GM21390 (cell line): ENCODE results near the gene ELFN2.
"Not testable (repeated sequence)": the region's sequence is repeated elsewhere in the genome, so short reads cannot be mapped to it uniquely, and the experiment has no call there.

Experiments used
- ATAC-seq: cut with Tn5 transposase; IDR thresholded peaks from one replicate; pipeline ENCODE4 v1.9.1; 2021; ENCODE audit not compliant: unreplicated experiment

ELFN2 gene

DNA sequence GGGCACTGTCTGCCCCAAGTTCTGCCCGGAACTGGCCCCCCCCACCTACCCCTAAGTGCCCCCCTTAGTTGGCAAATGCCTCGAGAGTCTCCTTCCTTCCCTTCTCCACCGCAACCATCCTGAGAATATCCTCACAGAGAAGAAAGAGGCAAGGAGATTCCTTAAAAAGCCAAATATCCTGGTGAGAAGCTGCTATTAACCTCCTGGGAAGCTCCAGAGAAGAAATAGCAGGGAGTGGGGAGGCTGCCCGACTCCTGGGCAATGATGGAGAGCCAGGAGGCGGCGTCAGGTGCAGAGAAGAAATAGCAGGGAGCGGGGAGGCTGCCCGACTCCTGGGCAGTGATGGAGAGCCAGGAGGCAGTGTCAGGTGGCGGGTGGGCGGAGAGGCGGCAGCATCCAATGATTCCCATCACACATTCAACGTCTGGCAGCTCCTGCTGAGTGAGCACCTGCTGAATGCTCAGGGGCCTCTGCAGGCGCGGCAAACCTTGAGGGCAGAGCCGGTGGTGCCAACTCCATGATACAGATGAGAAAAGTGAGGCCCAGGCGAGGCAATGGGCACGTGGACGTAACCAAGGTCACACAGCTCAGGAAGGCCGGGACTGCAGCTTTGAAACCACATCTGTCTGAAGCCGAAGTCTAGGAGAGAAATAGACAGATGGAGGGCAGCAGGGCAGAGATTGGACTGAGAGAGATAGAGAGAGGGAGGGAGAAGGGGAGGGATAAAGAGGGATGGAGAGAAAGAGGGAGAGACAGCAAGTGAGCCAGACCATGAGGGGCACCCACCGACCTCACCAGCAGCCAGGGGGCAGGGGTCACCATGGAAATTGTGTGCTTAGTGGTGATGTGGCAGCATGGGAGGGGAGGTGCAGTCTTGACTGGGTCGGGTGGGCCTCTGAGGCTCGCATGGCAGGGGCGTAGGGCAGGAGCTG, 86.7 kb downstream of the ELFN2 start:
- ATAC-seq: no peak

DNA sequence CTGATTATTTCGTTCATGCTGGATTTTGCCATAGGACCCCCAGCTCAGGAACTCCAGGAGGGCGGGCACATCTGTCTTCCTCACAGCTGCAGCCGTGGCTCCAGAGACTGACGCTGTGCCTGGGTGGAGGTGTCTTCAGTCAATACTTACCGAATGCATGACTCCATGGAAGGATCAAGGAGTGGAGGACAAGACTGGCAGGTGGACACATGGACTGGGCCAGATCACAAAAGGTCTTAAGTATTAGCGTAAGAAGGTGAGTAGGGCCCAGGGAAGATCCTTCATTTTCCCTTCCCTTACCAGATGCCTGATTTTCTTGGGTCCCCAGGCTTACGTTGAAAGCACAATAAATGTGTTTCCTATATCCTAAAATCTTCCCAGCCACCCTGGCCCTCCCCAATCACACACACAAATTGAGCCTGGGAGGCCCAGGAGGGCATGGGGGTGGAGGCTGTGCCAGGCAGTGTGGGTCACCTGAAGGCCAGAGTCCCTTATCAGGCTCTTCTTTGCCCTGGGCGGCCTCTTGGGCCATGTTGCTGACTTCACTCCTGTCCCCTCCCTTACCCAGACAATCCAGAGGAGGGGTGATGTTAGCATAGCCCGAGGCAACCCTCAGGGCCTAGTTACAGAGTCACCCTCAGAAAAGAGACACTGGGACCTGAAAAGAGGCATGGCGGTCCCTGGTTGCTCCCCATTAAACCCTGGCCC, 88.6 kb downstream of the ELFN2 start:
- ATAC-seq: no peak

DNA sequence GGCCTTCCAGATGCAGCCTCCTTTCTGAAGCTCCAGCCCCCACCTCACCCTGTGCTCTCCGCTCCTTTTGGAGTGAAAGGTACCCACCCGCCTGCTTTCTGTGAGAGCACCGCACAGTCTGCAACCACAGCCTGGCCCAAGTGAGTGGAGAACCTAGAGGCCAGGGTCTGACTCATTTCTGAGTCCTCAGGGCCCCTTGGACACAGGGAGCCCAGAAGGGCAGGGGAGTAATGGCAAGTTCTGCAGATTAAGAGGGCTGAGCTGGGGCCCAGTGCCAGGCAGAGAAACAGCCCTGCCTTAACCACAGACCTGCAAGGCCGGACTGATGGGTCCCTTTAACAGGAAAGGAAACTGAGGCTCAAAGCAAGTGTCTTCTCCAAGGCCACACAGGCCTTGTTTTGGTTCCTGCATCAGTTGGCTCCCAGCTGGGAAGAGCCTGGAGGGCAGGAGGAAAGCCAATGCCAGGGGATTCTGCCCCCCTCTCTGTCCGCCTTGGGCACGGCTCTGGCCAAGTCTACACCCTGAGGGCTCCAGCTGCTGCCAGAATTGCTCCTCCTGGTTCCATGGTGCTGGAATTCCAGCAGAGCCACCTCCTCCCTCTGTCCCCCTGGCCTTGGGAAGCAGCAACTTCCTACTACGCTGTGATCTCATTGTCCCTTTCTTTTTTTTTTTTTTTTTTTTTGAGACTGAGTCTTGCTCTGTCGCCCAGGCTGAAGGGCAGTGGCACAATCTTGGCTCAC, 89.9 kb downstream of the ELFN2 start:
- no peak for ATAC-seq

DNA sequence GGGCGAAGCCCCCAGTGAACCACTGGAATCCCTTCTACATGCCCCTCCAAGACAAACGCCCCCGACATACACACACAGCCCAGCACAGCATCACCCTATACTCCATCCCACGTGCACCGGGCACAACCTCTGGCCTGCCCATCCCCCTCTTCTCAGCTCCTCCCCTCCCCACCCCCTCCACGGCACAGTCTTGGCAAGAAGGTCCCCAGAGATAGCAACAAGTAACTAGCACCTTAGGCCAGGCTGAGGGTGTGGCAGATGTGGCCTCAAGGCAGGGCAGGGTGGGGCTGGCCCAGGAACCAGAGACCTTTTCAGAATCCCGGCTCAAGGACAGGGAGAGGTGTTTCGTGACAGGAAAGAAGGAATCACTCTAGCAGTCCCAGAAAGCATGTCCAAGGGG, 90.7 kb downstream of the ELFN2 start:
- ATAC-seq: no peak

DNA sequence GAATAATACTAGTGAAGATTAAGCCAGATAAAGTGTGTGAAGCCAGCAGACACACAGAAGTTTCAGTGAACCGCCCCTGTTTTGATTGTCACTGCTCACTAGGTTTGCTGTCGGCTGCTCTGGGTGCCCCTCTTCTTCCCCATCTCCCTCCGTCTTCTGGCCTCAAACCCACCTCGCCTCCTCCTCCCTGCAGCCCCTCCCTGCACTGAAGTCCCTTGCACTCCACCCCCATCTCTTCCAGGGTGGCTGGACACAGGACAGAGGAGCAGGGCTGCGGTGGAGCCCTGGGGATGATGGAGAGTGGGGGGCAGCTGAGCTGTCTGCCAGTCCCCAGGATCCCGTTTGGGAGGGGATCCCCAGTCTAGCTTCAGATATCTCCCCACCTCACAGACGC, 91.5 kb downstream of the ELFN2 start:
- ATAC-seq: no peak

DNA sequence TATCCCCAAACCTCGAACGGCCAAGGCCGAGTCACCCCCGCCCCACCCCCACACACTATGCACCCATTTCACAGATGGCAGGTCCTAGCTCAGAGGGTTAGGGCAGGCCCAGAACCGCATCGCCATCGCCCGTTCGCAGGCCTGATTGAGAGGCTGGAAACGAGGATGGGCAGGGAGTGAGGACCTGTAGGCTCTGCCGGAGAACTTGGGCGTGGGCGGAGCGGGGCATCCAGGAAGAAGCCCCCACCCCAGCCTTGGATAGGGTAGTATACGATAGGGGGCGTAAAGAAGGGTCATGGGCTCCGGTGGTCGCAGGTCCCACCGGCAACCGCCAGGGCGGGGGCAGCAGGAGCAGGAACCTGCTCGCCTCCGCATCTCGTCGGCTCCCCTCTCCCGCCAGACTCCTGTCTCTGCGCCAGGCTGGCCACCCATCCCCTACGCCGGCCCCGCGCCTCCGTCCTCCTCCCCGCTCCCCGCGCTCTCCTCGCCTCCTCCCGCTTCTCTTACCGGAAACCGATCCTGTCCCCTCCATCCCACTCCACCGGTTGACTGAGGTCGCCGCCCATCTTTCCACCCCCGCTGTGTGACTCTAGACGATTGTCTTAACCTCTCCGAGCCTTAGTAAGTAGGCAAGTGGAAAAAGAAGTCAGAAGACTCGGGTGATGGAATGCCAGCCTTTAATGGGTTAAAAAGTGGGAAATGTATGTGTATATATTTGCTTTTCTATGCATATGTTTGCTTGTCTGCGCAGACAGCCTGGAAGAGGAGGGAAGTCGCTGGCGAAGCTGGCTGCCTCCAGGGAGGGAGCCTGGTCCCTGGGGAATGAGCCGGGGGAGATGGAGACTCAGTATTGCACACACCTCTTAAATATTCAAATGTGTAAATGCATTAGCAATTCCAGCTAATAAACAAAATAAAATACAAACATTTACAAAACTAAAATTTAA, 92.1 kb downstream of the ELFN2 start:
- ATAC-seq: no peak

DNA sequence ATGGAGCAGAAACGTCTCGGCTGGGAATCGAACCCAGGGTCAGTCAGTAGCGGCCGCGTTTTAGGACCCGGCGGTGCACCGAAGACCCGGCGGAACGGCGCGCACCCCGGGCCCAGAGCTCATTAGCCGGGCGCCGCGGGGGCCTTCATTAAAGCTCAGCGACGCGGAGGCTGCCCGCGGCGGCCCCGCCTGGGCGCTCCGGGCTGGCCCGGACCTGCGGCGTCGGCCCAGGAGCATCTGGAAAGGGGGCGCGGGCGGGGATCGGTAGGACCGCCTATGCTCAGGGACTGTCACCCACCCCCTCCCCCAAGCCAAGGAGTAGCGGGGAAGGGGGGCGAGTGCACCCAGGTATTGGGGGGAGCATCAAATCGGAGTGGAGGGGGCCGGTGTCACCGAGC, 92.8 kb downstream of the ELFN2 start:
- no peak for ATAC-seq

DNA sequence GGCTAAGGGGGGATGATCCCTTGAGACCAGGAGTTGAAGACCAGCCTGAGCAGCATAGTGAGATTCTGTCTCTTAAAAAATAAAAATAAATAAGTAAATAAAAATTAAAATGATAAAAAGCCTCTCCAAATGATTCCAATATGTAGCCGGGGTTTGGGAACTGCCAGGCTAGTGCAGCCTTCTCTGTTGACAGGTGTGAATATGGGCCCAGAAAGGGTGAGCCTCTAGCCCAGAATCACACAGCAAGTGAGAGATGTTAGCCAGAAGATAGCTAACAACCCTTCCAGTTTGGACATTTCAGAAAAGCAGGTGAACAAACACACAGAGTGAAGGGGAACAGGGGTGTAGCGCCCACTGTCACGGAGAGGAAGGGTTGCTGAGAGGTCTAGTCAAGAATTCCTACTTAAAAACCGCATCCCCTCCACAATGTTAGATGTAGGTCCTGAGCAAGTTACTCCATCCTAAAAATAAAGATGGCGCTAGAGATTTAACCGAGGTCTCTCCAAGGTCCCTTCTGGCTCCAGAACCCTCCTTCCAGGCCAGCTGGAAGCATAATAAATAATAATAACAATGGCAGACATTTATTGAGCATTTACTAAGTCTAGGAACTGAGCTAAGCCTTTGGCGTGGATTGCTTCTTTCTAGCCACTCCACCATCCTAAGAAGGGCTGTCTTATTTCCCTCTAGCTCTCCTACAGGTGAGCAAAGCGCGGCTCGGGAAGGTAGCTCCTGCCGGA, 93.4 kb downstream of the ELFN2 start:
- no peak for ATAC-seq

DNA sequence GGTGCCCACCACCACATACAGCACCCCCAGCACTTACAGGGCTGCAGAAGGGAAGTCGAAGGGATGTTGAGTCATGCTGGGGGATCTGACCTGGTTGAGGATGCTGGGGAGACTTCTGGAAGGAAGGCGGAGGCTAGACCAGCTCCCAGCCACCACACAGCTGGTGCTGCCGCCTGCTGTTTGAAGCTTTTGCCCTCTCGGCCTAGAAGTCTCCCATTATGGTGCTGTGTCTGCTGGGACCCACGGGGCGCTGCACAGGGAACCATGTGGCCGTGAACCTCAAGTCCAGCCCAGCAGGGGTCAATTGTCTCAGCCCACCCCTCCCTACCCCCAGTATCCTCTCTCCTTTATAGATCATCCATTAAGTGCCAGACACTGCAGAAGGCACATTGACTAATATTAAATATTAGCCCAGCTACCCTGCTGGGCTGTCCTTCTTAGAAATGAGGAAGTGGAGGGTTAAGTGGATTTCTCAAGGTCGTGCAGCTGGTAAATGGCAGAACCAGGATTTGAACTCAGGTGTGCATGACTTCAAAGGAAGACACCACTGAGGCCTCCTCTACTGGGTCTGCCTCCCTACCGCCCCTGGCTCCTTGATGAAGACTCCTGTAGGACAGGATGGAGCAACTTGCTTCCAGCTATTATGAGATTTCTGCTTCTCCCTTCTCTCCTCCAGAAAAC, 95.3 kb downstream of the ELFN2 start:
- no peak for ATAC-seq

DNA sequence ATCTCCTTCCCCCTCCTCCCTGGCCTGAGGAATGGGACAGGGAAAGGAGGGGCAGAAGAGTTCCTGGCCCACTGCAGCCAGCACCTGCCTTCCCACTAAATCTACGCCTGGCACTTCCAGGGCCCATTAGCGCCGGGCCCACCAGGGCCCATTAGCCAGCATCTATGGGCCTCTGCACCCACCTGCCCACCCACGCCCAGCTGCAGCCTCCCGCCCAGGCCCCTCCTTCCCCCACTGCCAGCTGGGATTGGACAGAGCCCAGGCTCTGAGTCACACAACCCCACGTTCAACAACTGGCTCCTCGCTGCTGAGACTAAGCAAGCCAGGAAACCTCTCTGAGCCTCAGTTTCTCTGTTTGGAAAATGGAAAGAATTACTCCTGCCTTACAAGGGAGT, 96.2 kb downstream of the ELFN2 start:
- no peak for ATAC-seq

DNA sequence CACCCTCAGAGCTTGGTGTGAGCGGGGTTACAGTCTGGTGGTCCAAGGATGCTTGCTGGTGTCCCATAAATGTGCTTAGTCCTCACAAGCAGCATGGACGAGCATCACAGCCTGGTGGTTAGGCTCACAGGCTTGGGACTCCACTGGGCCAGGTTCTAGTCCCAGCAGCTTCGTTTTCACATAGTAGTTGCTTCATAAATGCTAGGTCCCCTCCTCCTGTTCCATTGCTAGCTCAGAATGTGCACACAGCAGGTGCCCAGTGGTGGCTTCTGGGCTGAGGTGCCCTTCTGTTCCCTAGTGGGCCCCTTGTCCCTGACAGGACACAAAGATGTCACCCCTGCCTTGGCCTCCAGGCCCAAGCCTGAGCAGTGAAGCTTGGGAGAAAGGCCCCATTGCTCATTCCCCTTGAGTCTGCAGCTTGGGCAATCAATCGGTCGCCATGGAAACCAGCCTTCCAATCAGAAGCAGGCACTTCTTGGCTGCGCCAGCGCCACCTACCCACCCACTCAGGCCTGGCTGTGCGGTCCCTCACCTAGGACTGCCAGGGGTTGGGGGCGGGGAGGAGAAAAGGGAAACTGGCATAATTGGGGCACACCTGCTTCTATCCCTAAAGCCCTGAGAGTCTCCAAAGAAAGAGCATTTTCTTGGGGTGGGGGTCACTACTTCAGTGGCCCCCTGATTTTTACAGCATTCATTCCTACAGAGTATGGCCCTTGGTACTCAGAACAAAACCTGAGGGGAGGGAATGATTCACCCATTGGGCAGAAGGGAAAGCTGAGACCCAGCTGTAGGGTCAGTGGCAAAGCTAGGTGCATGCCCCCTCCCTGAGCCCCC, 96.9 kb downstream of the ELFN2 start:
- no peak for ATAC-seq

DNA sequence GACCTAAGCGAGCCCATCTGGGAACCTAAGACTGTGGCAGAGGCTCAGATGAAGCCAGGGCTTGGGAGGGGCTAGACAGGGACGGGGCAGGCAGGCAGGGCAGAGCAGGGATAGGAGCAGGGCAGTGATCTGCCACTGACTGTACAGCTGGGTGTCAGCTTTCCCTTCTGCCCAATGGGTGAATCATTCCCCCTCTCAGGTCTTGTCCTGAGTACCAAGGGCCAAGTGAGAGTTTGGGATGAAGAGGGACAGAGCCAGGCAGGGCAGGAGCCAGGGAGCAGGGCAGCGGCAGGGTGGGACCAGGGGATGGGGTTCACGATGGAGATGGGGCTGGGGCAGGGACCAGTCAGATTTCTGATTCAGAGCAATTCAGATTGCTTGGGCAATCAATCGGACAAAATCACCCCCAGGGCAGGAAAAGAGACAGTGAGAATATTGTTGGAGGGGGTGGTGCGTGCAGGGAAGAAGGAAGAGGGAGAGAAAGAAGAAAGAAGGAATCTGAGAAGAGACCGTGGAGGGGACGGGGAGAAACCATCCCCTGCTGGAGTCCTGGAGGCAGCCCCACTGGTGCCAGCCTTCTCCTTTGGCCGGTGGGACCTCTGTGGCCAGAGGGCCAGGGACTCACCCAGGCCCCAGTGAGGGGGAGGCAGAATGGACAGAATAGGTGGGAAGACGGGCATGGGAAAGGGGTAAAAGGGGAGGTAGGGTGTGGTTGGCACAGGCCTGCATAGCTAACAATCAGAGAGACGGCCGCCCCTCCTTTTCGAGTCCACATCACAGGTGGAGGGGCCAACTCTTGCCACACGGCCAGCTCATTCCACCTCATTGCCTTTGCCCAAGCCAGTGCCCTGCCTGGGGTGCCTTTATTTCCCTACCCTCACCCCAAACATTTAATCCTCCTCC, 97.8 kb downstream of the ELFN2 start:
- no peak for ATAC-seq

DNA sequence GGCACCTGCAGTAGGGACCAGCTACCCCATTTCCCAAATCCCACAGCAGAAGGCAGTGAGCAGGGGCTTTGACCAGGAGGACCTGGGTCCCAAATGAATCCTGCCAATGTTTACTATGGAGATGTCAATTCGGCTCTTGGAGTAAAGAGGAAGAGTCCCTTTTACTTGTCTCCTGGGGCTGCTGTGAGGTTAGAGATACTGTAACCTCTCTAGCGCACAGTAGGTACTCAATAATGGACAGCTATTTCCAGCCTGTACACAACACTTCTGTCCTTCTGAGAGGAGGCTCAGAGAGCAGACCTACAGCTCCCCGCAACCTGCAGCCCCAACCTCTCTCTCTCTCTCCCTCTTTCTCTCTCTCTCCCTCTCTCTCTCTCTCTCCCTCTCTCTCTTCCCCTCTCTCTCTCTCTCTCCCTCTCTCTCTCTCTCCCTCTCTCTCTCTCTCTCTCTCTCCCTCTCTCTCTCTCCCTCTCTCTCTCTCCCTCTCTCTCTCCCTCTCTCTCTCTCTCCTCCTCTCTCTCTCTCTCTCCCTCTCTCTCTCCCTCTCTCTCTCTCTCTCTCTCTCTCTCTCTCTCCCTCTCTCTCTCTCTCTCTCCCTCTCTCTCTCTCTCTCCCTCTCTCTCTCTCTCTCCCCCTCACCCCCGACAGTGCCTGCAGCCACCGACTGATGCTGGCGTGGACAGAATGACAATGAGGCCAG, 98.6 kb downstream of the ELFN2 start:
- ATAC-seq: not testable (repeated sequence)

DNA sequence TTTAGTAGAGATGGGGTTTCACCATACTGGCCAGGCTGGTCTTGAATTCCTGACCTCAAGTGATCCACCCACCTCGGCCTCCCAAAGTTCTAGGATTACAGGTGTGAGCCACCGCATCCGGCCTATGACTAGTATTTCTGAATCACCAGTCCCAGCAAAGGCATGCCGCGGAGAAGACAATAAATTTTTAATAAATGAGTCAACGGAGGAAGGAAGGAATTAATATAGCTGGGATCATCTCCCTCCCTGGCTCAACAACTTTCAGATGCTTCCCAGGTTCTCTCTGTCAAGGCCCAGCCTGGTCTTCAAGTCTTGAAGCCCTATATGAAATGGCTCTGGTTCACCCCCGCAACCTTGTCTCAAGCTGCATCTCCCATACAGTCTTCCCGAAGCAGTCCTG, 99.3 kb downstream of the ELFN2 start:
- no peak for ATAC-seq

DNA sequence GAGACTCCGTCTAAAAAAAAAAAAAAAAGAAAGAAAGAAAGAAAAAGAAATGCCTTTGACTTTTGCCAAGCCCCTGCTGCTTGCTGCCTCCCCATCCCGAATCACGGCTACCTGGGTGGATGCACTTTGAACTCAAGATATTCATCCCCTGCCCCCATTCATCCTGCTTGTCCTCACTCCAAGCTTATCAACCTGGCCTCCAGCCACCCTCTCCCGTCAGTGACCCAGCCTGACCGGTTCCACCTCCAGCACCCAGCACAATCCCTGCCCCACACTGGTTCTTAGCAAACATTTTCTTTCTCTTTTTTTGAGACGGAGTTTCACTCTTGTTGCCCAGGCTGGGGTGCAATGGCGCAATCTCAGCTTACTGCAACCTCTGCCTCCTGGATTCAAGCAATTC, 100.6 kb downstream of the ELFN2 start:
- no peak for ATAC-seq

DNA sequence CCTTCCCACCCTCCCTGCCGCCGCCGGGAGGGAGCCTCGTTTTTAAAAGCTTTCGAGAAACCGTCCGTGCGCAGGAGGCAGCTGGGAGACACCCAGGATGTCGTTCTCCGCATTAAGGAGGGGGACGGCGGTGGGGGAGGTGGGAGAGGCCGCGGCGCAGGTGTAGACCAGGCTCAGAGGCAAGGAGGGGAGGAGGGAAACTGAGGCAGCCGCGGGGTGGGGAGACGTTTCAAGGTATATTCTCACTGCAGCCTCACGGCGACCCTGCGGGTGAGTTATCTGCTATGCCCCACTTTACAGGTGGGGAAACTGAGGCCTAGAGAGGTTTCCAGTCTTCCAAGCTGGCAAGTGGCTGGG, 102.3 kb downstream of the ELFN2 start:
- ATAC-seq: no peak
